PFSK-1 (cell line): Measurements from ENCODE around the gene COMP.

Experiments used
- FOXP2 ChIP-seq: optimal IDR thresholded peaks from 2 replicates; pipeline ENCODE3; 2011; ENCODE audit warnings: borderline replicate concordance, control low read depth, inconsistent platforms; ENCODE audit not compliant: insufficient read depth; ENCODE audit errors: extremely low read length, extremely low read depth
- POLR2AphosphoS5 ChIP-seq: IDR thresholded peaks from 2 replicates; pipeline ENCODE4 v1.6.1; 2012; ENCODE audit warnings: low read depth, mild to moderate bottlenecking, control low read depth, low read length, moderate library complexity
- REST ChIP-seq, 2 experiments: IDR thresholded peaks; 2 replicates each; pipeline versions ENCODE4 v1.6.1 to v1.8.0; 2011 to 2012; ENCODE audit warnings: low read depth in 2 of 2, low read length in 2 of 2, control low read depth in 1 of 2, inconsistent platforms in 1 of 2, mild to moderate bottlenecking in 1 of 2, moderate library complexity in 1 of 2; ENCODE audit not compliant: insufficient read depth in 1 of 2
- SIN3A ChIP-seq: IDR thresholded peaks from 2 replicates; pipeline ENCODE4 v1.6.1; 2012; ENCODE audit warnings: mild to moderate bottlenecking, low read length, moderate library complexity, borderline replicate concordance; ENCODE audit not compliant: insufficient read depth
- TAF1 ChIP-seq: IDR thresholded peaks from 2 replicates; pipeline ENCODE4 v1.6.1; 2012; ENCODE audit warnings: low read length, control low read depth, borderline replicate concordance; ENCODE audit not compliant: insufficient read depth

The COMP gene

GRCh38 chr19:18792661-18793060, 1.6 kb upstream of the COMP start:
- no peak for TF ChIP-seq TAF1
- no peak for TF ChIP-seq REST (IDR thresholded peaks at IDR 0.05; ENCODE audit: insufficient read depth in 1 of 2, low read depth in 2 of 2, low read length in 2 of 2)
- TF ChIP-seq SIN3A, result no peak
- TF ChIP-seq FOXP2, result no peak
- TF ChIP-seq POLR2AphosphoS5, result no peak

GRCh38 chr19:18791315-18791678, 192 bp upstream of the COMP start:
- TF ChIP-seq FOXP2 (no peak), TAF1 (no peak), REST (IDR thresholded peaks at IDR 0.05; ENCODE audit: insufficient read depth in 1 of 2, low read depth in 2 of 2, low read length in 2 of 2) (no peak), POLR2AphosphoS5 (no peak), SIN3A (no peak)

GRCh38 chr19:18789883-18790565, 1.1 kb downstream of the COMP start:
- TF ChIP-seq FOXP2 (no peak), TAF1 (no peak), POLR2AphosphoS5 (no peak)

- TF ChIP-seq POLR2AphosphoS5 (no peak), FOXP2 (no peak), REST (IDR thresholded peaks at IDR 0.05; ENCODE audit: insufficient read depth in 1 of 2, low read depth in 2 of 2, low read length in 2 of 2) (no peak), TAF1 (no peak), SIN3A (no peak)
Measured at GRCh38 chr19:18789422-18789869, 1.7 kb downstream of the COMP start.

- TF ChIP-seq SIN3A (no peak), REST (IDR thresholded peaks at IDR 0.05; ENCODE audit: insufficient read depth in 1 of 2, low read depth in 2 of 2, low read length in 2 of 2) (no peak), POLR2AphosphoS5 (no peak), FOXP2 (no peak), TAF1 (no peak)
Measured at GRCh38 chr19:18788529-18789421, 2.3 kb downstream of the COMP start.
